ENCODE results near the gene KIF26A. TPM values are rescaled to one million over a fixed set of nuclear protein-coding genes. Genes with fewer than 3 reads are reported as not detected.

The KIF26A gene
- total RNA-seq, 1 donor: under 0.01 TPM

DNA sequence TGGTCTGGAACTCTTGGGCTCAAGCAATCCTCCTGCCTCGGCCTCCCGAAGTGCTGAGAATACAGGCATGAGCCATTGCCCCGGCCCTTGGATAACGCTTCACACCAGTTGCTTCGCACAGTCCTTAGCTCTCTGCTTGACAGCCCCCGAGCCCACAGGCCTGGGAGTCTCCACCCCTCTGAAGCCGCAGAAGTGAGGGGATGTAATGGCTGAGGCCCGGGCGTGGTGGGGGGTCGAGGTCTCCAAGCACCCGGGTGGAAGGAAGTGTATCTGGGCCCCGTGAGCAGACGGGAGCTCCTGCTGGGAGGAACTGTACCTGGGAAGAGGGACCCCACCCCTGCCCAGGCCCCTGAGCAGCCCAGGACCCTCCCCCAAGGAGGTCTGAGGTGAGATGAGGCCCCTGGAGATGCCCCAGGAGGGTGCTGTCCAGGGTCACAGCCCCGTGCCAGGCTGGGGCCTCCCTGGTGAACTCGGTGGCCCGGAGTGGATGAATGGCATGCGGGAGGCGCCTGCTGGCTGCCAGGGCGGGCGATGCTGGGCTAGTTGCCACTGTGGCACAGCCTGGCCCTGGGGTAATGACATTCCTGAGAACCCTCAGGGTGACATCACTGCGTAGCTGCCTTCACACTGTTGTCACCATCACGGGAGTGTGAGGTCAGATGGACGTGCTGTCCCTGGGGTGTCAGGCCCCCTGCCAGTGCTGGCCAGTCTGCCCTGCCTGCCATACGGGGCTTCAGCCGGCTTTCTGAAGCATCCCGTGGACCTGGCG is 48.9 kb downstream of the KIF26A start:
- TF ChIP-seq CTCF (IDR thresholded peaks at IDR 0.05; ENCODE audit: insufficient read depth, low read length): no peak
- DNase-seq (ENCODE audit: low read depth): no peak
- no peak overlapping the region for H3K4me3 ChIP-seq (ENCODE audit: low read depth, low read length)

GRCh38 chr14:104187931-104188726 is 49.7 kb downstream of the KIF26A start:
- H3K4me3 ChIP-seq (ENCODE audit: low read depth, low read length): no peak overlapping the region
- DNase-seq (ENCODE audit: low read depth): no peak
- TF ChIP-seq CTCF (IDR thresholded peaks at IDR 0.05; ENCODE audit: insufficient read depth, low read length): no peak

DNA sequence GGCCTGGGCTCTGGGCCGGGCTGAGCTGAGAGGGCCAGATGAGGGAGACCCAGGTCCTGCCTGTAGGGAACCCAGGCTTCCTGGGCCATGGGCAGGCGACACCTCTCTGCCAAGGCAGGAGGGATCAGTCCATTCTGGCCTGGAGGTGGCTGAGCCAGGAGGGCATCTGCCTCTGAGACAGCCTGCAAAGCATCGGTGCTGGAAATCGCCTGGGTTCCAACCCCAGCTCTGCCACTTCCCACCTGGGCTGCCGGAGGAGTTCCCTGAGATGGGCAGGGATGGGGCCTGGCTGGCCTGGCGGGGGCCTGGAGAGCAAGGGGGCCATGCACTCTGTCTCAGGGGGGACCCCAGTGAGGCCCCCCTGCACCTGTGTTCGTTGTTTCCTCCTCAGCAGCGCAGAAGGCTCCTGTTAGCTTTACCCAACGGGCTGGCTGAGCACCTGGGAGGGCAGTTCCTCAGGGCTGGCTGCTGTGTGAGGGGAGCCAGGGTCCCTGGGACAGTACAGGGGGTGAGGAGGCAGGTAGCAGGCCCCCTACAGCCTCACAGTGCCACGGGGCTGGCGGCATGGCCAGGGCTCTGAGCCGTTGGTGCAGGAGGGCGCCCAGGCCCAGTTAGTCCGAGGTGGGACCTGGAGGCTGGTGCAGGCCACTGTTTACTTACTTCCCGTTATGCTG is 50.5 kb downstream of the KIF26A start:
- no peak for DNase-seq (ENCODE audit: low read depth)
- TF ChIP-seq CTCF (IDR thresholded peaks at IDR 0.05; ENCODE audit: insufficient read depth, low read length): no peak
- H3K4me3 ChIP-seq (ENCODE audit: low read depth, low read length): no peak overlapping the region

DNA sequence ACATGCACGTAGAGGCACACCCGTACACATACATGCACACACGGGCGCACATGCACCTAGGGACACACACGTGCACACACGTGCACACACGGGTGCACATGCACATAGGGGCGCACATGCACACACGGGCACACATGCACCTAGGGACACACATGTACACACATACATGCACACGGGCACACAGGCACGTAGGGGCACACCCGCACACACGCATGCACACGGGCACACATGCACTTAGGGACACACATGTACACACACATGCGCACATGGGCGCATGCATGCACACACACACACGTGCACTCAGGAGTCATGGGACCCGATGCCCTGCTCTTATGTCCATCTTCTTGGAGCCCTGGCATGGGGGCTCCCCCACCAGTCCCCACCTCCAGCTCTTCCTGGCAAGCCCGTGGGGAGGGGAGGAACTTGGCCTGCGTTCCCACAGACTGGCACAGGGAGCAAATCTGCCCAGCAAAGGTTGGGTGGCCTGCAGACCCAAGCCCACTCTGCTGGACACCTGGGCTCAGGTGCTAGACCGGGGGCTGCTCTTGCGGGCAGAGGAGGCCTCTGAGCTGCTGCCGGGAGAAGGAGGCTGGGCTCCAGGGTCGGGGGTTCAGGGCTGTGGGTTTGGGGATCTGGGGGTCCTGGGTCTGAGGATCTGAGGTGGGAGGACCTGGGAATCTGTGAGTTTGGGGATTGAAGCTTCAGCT is 51.4 kb downstream of the KIF26A start:
- no peak for DNase-seq (ENCODE audit: low read depth)
- TF ChIP-seq CTCF (IDR thresholded peaks at IDR 0.05; ENCODE audit: insufficient read depth, low read length): no peak
- H3K4me3 ChIP-seq (ENCODE audit: low read depth, low read length): no peak overlapping the region

DNA sequence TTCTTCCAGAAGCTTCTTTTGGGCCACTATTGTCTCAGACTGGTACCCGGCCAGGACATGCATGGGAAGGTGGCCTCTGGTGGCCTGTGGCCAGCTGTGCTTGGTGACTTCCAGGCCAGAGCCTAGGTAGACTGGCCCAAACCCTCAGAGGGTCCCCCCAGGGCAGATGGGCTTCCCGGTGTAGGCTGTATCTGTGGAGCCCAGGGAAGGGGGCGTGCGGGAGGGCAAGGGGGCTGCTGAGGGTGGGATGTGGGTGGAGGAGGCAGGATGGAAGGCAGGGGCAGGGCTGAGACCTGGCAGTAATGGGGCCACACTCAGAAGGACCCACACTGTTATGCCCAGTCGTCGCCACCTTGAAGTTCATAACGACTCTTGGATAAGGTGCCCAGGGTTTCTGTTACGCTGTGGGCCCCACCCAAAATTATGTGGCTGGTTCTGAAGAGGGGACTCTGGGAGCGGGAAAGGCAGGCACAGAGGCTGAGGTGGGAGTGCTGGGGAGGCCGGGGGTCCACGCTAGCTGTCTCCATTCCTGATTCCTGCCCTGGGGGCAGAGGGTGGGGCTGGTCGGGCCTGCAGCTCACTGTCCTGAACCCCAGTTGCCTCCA is 52.1 kb downstream of the KIF26A start:
- H3K4me3 ChIP-seq (ENCODE audit: low read depth, low read length): no peak overlapping the region
- TF ChIP-seq CTCF (IDR thresholded peaks at IDR 0.05; ENCODE audit: insufficient read depth, low read length): no peak
- no peak for DNase-seq (ENCODE audit: low read depth)

- no peak for DNase-seq (ENCODE audit: low read depth)
- no peak for TF ChIP-seq CTCF (IDR thresholded peaks at IDR 0.05; ENCODE audit: insufficient read depth, low read length)
- H3K4me3 ChIP-seq (ENCODE audit: low read depth, low read length): no peak overlapping the region
These were observed 53.1 kb downstream of the KIF26A start for GRCh38 chr14:104191409-104191997.
